Body of pancreas (tissue), 4 donors: ENCODE measurements around the gene TMEM235.

ENCODE experiments used
- CTCF ChIP-seq, 7 experiments: fragments of 450-650 bp in 4 of 7; fragments of 200-600 bp in 3 of 7; sonication (generic) in 3 of 7; IDR thresholded peaks; one replicate each; pipeline ENCODE4 v1.5.1; 2016 to 2019; ENCODE audit warnings: antibody characterized with exemption in 7 of 7
- POLR2A ChIP-seq, 3 donors: fragments of 450-650 bp; IDR thresholded peaks; one replicate each; pipeline ENCODE4 v1.6.1; 2016; ENCODE audit warnings: antibody characterized with exemption in 3 of 3, mild to moderate bottlenecking in 2 of 3

- no peak for TF ChIP-seq CTCF (IDR thresholded peaks at IDR 0.05)
- no peak for TF ChIP-seq POLR2A (IDR thresholded peaks at IDR 0.05)
Measured at GRCh38 chr17:78248051-78248914, 16.9 kb downstream of the TMEM235 start.
